GM19193 (cell line): ENCODE measurements around the gene SNTB2.

Experiments
- POLR2A ChIP-seq: IDR thresholded peaks from 4 replicates; pipeline ENCODE4 v1.6.1; 2011; ENCODE audit not compliant: insufficient read depth, insufficient read length; ENCODE audit errors: extremely low read depth

The SNTB2 gene

DNA sequence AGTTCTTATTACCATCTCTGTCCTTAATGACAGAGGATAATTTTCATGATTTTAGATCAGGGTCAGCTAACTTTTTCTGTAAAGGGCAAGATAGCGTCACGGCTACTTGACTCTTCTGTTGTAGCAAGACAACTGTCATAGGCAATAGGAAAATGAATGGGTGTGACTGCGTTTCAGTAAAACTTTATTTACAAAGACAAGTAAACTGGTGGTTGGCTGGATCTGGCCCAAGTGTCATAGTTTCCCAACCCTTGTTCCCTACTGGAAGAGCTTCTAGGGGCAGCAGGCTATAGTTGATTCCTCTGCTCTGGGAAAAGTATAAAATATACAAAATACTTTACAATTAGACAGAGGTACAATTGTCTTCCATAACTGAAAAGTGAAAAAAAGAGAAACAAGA lies 73.5 kb downstream of the SNTB2 start:
- no peak for TF ChIP-seq POLR2A

- TF ChIP-seq POLR2A = no peak
Observed at GRCh38 chr16:69266334-69267063, 79.5 kb downstream of the SNTB2 start.

DNA sequence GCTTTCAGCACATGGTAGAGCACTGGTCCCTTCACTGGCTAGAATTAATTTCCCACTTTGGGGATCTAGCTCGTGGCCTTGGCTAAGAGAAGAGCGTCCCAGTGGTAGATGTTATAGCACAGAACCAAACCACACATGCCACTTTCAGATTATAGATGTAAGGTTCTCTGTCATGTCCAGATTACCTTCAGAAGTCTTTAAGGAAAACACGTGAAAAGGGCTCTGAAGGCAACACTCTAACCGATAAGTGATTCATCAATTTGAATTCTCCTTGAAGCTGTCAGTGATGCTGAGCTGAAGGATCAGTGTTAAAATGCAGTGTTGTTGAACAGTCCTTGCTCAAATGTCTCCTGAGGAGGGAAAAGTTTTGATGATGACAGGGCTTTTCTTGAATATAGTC lies 80.7 kb downstream of the SNTB2 start:
- TF ChIP-seq POLR2A = no peak

GRCh38 chr16:69270395-69270794 lies 83.4 kb downstream of the SNTB2 start:
- no peak for TF ChIP-seq POLR2A

- TF ChIP-seq POLR2A = no peak
Observed at GRCh38 chr16:69270831-69271230, 83.9 kb downstream of the SNTB2 start.

DNA sequence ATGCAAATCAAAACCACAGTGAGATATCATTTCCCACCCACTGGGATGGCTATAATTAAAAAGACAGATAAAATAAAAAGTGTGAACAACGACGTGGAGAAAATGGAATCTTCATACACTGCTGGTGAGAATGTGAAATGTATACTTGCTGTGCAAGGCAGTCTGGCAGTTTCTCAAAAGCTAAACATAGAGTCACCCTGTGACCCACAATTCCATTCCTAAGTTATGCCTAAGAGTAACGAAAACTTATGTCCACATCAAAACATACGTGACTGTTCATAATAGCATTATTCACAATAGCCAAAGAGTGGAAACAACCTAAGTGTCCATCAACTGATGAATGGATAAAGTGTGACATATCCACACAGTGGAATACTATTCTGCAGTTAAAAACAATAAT lies 86.0 kb downstream of the SNTB2 start:
- no peak for TF ChIP-seq POLR2A

DNA sequence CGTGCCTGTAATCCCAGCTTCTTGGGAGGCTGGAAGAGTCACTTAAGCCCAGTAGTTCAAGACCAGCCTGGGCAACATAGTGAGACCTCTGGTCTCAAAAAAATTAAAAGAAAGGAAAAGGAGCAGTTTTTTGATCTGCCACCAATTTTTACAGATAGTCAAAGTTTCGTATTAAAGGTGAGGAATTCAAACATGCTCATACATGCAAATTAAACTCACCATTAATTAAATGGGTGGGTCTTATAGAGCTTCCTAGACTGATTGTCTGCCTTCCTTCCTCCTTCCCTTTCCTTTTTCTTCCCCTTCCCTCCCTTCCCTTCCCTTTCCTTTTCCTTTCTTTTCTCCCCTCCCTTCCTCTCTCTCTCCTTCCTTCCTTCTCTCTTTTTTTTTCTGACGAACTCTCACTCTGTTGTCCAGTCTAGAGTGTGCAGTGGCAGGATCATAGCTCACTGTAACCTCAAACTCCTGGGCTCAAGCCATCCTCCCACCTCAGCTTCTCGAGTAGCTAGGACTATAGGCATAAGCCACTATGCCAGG lies 87.8 kb downstream of the SNTB2 start:
- TF ChIP-seq POLR2A = no peak

DNA sequence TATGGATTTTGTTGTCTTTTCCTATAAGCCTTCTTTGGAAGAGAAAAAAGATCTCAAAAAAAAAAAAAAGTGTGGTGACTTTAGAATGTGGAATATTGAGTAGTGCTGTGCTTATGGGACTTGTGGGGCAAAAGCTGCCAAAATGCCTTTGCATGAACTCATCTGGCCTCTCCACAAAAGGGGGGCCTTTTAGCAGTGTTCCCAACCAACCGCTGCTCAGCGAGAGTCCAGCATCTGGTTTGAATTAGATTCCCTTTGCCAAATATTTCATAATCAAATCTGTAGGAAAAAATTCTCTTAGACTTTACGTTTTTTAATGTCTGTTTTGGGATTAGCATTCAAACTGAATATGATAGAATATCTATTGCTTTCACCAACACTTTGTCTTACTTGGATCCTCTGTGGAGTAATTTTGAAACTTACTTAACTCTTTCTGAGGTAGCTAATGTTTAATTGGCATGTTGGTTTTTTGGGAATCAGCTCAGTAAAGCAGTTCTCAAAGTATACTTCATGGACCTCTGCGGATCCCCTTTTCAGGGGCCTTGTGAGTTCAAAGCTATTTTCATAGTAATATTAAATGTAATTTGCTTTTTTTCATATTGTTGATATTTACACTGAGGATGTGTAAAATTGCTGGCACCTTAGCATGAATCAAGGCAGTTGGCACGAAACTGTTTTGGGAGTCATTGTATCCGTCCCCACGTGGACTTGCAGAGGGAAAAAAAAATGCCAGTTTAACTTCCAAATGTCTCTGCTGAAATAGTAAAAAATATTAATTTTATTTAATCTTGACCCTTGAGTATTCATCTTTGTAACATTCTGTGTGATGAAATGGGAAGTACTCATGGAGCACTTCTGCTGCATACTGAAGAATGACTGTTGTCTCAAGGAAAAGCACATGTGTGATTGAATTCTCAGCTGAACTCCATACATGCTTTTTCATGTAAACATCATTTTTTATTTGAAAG lies 89.5 kb downstream of the SNTB2 start:
- TF ChIP-seq POLR2A = no peak

GRCh38 chr16:69277413-69277812 lies 90.4 kb downstream of the SNTB2 start:
- TF ChIP-seq POLR2A = no peak

GRCh38 chr16:69283851-69284250 lies 96.9 kb downstream of the SNTB2 start:
- no peak for TF ChIP-seq POLR2A

DNA sequence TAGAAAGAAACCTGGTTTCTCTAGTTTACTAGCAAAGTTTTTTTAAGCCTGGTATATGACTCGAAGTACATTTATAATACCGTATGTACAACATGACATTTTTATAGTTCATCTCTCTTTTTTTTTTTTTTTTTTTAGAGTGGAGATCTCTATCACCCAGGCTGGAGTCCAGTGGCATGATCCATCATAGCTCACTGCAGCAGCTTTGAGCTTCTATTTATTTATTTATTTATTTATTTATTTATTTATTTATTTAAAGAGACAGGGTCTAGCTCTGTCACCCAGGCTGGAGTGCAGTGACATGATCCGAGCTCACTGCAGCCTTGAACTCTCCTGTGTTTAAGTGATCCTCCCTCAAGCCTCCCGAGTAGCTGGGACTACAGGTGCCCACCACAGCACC lies 98.3 kb downstream of the SNTB2 start:
- no peak for TF ChIP-seq POLR2A

- TF ChIP-seq POLR2A = no peak
Observed at GRCh38 chr16:69286941-69287713, 100.2 kb downstream of the SNTB2 start.

DNA sequence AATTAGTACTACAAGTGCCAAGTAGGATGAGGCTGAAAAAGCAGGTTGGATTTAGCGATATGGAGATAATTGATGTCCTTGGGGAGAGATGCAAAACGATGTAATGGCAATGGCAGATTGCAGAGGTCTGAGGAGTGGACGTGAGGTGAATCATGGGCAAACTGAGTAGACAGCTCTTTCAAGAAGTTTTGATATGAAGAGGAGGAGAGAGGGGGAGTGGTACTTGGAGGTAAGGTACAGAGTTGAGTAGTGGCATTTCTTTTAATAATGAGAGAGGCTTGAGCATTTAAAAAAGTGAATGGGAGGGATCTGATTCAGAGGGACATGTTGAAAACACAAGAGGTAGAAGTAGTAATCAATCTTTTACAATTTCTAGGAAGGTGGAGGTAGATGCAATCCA lies 106.4 kb downstream of the SNTB2 start:
- TF ChIP-seq POLR2A = no peak

DNA sequence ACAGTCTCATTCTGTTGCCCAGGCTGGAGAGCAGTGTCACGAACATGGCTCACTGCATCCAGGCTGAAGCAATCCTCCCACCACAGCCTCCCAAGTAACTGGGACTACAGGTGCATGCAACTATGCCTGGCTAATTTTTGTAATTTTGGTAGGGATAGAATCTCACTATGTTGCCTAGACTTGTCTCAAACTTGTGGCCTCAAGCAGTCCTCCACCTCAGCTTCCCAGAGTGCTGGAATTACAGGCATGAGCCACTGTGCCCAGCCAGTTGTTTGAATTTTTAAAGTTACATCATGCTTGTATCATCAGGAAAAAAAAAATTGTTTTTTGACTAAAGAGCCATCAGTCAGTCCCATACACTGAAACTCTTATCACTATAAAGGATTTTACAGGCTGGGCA lies 107.1 kb downstream of the SNTB2 start:
- no peak for TF ChIP-seq POLR2A

DNA sequence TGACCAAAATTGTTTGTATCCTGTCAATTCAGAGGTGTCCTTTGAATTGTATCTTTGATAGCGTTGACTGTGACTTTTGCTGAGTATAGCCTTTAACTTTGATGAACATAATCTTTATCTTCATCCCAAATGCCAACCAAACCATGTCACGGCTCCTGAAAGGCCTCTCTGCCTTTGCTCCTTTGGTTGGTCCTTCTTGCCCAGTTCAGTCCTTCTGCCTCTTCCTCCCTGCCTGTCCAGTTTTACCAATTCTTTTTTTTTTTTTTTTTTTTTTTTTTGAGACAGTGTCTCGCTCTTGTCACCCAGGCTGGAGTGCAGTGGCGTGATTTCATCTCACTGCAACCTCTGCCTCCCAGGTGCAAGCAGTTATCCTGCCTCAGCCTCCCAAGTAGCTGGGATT lies 111.3 kb downstream of the SNTB2 start:
- no peak for TF ChIP-seq POLR2A
